Right lobe of liver (tissue), 6 donors: Measurements from ENCODE around the gene DYNAP. TPM values are rescaled to one million over a fixed set of nuclear protein-coding genes. Genes with fewer than 3 reads are reported as not detected.

Experiments
- ATAC-seq, 4 donors: fragments of 200-7000 bp; cut with Tn5 transposase; one replicate each; pipeline ENCODE4 v1.9.1; 2020; ENCODE audit warnings: mild to moderate bottlenecking in 4 of 4, moderate library complexity in 4 of 4
- DNase-seq, 3 donors: peaks; one replicate each; pipeline ENCODE4 v3.0.0-alpha.2; 2020
- H3K27ac ChIP-seq, 3 donors: fragments of 200-600 bp; one replicate each; pipeline ENCODE4 v1.8.0; 2022
- H3K27me3 ChIP-seq, 2 donors: fragments of 200-600 bp; one replicate each; pipeline ENCODE4 v1.8.0; 2022
- H3K36me3 ChIP-seq, 4 donors: fragments of 200-600 bp; sonication (generic) in 1 of 4; one replicate each; pipeline versions ENCODE4 v1.5.1 to v1.8.0; 2017 to 2022; ENCODE audit warnings: control low read depth in 1 of 4
- H3K4me1 ChIP-seq, 4 donors: fragments of 200-600 bp; sonication (generic) in 1 of 4; one replicate each; pipeline versions ENCODE4 v1.5.1 to v1.8.0; 2017 to 2022; ENCODE audit warnings: control low read depth in 1 of 4
- H3K4me3 ChIP-seq, 3 donors: fragments of 200-600 bp; one replicate each; pipeline ENCODE4 v1.8.0; 2022
- H3K9me3 ChIP-seq, 4 donors: fragments of 200-600 bp; sonication (generic) in 1 of 4; one replicate each; pipeline versions ENCODE4 v1.5.1 to v1.8.0; 2017 to 2022; ENCODE audit warnings: control low read depth in 1 of 4
- CTCF ChIP-seq, 4 donors: fragments of 200-600 bp in 3 of 4; fragments of 450-650 bp in 1 of 4; IDR thresholded peaks; one replicate each; pipeline versions ENCODE4 v1.5.1 to v1.8.0; 2016 to 2022; ENCODE audit warnings: antibody characterized with exemption in 4 of 4, mild to moderate bottlenecking in 2 of 4
- POLR2A ChIP-seq: fragments of 450-650 bp; IDR thresholded peaks from one replicate; pipeline ENCODE4 v1.6.1; 2017; ENCODE audit warnings: antibody characterized with exemption, mild to moderate bottlenecking
- WGBS: methylation state at CpG from one replicate; pipeline ENCODE4 v1.1.6; 2018; ENCODE audit warnings: low coverage, low lambda C conversion rate; ENCODE audit not compliant: insufficient coverage; ENCODE audit errors: missing lambda C conversion rate; 5-methylcytosine and 5-hydroxymethylcytosine counted together
- intact Hi-C, 2 donors: fragments of 100-400 bp; cut with DNase I; formaldehyde crosslinking; loops; one replicate each; pipeline versions ENCODE4 v1.11.2 to v1.14.1; 2022
- total RNA-seq, 6 experiments: library from RNA; depleted of rRNA in 2 of 6; stranded (reverse); fragments of >200 nt in 2 of 6; fragmentation: NEBNext Ultra II Directional in 3 of 6; extraction: Animal tissue kit (Norgen Biotek cat#: 25700) in 3 of 6; gene quantifications; one replicate each; pipeline versions ENCODE4 v1.1.0 to v1.2.4, GENCODE V29; 2016 to 2023
- donor health status: DM: no; HTN: yes; CAD: no.
- donor health status: DM: no; HTN: no; CAD: no.
- donor health status: DM: no; HTN: no; CAD: no.
- donor health status: DM: no; HTN: yes; CAD: no.
- donor health status: DM: no; HTN: yes; CAD: no.

DYNAP gene
- total RNA-seq, 6 experiments from 2014 or later: not detected

GRCh38 chr18:54608028-54608642 lies 17.1 kb downstream of the DYNAP start:
- peak overlapping the region; percentile 57 to 96 (median 88) for H3K27ac ChIP-seq

GRCh38 chr18:54611816-54612215 lies 20.8 kb downstream of the DYNAP start:
- DNase-seq (no peak), ATAC-seq (no peak)
- WGBS: 65% methylated on average over 2 of the region's 2 CpGs
- TF ChIP-seq POLR2A: no peak
- TF ChIP-seq CTCF (IDR thresholded peaks at IDR 0.05): no peak
- intact Hi-C loops: no loop called here
- no peak overlapping the region for H3K27ac ChIP-seq
- H3K27me3 ChIP-seq: no peaks in the 10 kb centered on the region
- no peak overlapping the region for H3K4me3 ChIP-seq
- H3K9me3 ChIP-seq: no peaks in the 10 kb centered on the region
- H3K4me1 ChIP-seq: peaks cover 0 to 8% (median 2%) of the 10 kb centered on the region in 4 donors
- no peaks in the 10 kb centered on the region for H3K36me3 ChIP-seq

More at GRCh38 chr18:54608028-54608642, 17.1 kb downstream of the DYNAP start:
- intact Hi-C loops: no loop called here
- WGBS: 25% methylated on average over 3 of the region's 3 CpGs
- Histone ChIP-seq H3K36me3 (no peaks in the 10 kb centered on the region), H3K9me3 (no peaks in the 10 kb centered on the region), H3K4me3 (peak overlapping the region; percentile 12 to 54 (median 50)), H3K27me3 (no peaks in the 10 kb centered on the region), H3K4me1 (peaks cover 0 to 4% (median 1%) of the 10 kb centered on the region in 4 donors)
- no peak for TF ChIP-seq CTCF (IDR thresholded peaks at IDR 0.05)
- TF ChIP-seq POLR2A: peak; percentile 14
- peak in 3 of 4 donors; percentile 9 to 41 (median 30) for ATAC-seq
- no peak for DNase-seq

GRCh38 chr18:54612237-54612636 lies 21.2 kb downstream of the DYNAP start:
- Histone ChIP-seq H3K9me3 (no peaks in the 10 kb centered on the region), H3K36me3 (no peaks in the 10 kb centered on the region), H3K4me3 (no peak overlapping the region), H3K27me3 (no peaks in the 10 kb centered on the region), H3K27ac (no peak overlapping the region), H3K4me1 (peaks cover 0 to 5% (median 2%) of the 10 kb centered on the region in 4 donors)
- ATAC-seq: peak in 1 of 4 donors; percentile 31
- 37% methylated on average over 3 of the region's 4 CpGs for WGBS
- no peak for DNase-seq
- intact Hi-C loops: no loop called here
- TF ChIP-seq CTCF (IDR thresholded peaks at IDR 0.05) (no peak), POLR2A (no peak)

GRCh38 chr18:54613174-54613573 lies 22.1 kb downstream of the DYNAP start:
- TF ChIP-seq POLR2A (no peak), CTCF (IDR thresholded peaks at IDR 0.05) (no peak)
- ATAC-seq (peak; percentile 80 to 89 (median 84)), DNase-seq (peak in 2 of 3 donors; percentile 34 to 70)
- Histone ChIP-seq H3K9me3 (no peaks in the 10 kb centered on the region), H3K36me3 (no peaks in the 10 kb centered on the region), H3K4me1 (peaks cover 0 to 4% (median 2%) of the 10 kb centered on the region in 4 donors), H3K27me3 (no peaks in the 10 kb centered on the region), H3K4me3 (no peak overlapping the region), H3K27ac (no peak overlapping the region)
- intact Hi-C loops: no loop called here
- 33% methylated on average over 4 of the region's 4 CpGs for WGBS
